ENCODE data around the gene SPHK1.

SPHK1 gene

DNA sequence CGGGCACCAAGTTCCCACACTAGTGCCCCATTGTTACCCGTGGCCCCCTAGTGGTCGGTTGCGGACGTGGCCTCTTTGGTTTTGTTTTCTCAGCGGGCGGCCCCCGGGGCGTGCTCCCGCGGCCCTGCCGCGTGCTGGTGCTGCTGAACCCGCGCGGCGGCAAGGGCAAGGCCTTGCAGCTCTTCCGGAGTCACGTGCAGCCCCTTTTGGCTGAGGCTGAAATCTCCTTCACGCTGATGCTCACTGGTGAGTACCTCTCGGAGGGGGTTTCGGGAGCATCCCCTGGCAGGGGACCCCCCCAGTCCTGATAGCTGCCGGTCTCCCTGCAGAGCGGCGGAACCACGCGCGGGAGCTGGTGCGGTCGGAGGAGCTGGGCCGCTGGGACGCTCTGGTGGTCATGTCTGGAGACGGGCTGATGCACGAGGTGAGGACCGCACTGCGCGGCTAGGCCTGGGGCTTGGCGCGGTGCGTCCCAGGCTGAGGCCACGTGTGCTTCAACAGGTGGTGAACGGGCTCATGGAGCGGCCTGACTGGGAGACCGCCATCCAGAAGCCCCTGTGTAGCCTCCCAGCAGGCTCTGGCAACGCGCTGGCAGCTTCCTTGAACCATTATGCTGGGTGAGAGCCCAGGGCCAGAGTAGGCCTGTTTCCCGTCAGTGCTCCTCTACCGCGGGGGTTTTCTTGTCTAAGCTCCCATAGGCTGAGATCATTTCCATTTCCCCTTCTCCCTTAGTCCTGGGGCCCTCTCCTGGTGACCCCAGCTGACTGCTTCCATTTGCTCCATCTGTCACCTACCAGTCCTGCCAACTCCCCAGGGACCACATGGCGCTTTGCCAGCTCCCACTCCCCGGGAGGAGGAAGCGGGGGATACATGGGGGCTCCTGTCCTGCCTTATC is 1.7 kb downstream of the SPHK1 start:
- DNase-seq, result peak; percentile 74

DNA sequence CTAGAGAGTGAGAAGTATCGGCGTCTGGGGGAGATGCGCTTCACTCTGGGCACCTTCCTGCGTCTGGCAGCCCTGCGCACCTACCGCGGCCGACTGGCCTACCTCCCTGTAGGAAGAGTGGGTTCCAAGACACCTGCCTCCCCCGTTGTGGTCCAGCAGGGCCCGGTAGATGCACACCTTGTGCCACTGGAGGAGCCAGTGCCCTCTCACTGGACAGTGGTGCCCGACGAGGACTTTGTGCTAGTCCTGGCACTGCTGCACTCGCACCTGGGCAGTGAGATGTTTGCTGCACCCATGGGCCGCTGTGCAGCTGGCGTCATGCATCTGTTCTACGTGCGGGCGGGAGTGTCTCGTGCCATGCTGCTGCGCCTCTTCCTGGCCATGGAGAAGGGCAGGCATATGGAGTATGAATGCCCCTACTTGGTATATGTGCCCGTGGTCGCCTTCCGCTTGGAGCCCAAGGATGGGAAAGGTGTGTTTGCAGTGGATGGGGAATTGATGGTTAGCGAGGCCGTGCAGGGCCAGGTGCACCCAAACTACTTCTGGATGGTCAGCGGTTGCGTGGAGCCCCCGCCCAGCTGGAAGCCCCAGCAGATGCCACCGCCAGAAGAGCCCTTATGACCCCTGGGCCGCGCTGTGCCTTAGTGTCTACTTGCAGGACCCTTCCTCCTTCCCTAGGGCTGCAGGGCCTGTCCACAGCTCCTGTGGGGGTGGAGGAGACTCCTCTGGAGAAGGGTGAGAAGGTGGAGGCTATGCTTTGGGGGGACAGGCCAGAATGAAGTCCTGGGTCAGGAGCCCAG is 2.8 kb downstream of the SPHK1 start:
- DNase-seq, result no peak

DNA sequence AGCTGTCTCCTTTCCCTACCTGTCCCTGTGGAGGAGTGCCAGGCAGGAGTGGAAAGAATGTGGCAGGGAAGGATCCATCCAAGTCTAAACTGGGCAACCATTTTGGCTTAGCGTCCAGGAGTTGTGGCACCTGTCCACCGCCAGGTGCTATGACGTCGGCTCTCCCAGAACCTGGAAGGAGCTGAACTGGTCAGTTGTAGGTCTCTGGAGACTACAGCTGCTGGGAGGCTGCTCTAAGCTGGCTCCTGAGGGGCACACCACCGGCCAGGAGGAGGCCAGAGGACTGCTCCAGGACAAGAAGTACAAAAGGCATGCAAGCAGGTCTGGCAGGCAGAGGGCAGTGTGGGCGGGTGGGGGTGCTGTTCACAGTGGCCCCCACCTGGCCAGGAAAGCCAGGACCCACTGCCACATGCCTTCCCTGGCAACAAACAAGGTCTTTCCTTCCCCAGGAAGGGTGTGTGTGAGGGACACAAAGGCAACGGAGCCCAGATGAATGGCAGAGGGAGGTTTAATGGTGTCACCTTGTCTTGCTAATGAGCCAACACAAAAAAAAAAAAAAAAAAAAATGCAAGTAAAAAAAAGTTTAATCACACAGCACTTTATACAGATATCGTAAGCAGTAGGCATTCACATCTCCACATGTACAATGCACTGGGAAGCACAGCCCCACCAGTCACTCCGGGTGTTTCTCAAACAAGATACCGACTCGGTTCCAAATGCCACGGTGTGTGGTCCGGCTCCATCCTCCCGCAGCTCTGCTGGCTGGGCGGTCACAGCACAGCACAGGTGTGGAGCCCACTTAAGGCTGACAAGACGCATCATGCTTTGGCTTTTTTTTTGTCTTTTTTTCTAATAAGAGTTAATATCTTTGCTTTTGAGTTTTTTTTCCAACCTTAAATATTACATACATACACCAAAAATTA is 4.8 kb downstream of the SPHK1 start:
- no peak for DNase-seq

DNA sequence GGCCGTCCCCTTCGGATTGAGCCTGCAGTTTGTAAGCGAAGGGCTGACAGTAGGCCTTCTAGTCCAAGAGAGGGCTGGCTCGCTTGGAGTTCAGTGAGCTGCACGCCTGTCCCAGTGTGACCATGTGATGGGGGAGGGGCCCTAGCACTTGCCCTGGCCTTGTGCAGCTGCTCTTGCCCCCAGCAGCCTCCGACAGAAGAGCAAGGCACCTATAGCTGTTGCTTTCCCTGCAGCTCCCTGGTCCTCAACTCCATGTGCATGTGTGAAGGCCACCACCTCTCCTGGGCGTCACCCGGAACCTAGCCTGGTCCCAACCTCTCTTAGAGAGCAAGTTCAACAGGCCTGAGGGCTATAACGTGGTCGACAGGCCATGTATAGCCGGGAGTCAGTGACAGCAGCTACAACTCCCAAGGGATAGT is 5.6 kb downstream of the SPHK1 start:
- DNase-seq, result no peak

DNA sequence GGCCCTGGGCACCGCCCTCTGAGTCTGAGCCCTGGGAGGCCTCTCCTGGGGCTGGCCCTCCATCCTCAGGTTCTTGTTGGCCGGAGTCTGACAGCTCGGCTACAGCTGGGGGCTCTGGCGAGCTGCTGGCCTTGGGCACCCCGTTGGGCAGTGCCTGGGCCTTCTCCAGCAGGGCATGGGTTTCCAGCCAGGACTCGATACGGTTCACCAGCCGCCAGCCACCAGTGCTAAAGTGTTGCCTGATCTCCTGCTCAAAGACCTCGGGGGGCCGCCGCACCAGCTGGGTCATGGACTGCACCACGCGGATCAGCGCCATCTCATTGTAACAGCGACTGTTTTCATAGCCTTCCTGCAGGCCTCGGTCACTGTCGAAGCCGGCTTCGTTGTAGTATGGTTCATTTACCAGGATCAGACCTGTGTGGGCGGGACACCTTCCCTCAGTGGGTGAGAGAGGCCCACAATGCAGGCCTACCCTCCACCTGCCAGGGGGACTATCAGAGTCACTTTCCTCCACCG is 6.8 kb downstream of the SPHK1 start:
- no peak for DNase-seq

DNA sequence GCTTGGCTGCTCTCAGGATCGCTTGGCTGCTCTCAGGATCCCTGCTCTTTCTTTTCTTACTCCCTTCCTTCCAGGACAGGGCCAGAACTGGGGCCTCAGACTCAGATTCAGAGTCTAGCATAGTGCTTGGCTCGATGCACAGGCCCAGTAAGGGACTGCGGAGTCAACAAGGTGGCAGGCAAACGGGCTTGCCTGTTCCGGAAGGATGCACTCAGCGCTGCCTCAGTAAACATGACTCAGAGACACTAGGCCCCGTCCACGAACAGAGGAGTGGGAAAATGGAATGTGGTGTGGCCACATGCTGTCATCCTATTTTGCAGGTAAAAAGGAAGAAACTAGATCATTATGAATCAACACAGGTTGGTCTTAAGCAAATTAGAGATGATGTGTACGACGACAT is 9.8 kb downstream of the SPHK1 start:
- peak; percentile 68 for DNase-seq

DNA sequence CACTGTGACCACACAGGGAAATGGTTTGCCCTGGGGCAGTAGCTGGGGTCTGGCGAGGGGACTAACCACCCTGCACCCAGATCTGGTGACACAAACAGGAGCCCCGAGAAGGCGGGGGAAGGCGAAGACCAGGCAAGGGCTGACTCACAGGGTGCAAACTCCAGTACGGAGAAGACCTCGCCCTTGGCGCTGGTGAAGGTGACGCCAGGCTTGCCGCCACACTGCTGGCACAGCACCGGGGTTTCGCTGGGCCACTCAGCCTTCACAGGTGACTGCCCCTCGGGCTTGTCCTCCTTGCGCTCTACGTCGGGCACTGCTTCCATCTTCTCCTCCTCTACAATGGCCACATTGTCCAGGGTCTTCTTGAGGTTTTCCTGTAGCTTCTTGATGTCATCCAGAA is 11.6 kb downstream of the SPHK1 start:
- DNase-seq, result no peak

DNA sequence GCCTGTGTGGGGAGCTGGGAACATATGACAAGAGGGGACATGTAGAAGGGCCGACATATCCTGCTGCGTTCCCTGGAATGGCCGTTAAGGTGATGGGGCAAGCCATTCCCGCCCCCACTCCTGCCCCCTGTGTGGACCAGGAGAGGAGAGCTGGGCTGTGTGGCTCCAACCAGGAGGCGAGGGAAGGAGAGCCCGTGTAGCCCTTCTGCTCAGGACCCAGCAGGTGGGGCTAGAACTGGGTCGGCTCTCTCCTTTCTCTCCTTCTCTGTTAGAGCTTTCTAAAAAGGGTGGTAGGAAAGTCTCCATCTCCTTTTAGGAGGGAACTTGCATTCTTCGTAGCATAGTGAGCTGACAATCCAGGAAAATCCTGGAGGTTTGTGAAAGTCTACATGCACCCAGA is 12.8 kb downstream of the SPHK1 start:
- no peak for DNase-seq

DNA sequence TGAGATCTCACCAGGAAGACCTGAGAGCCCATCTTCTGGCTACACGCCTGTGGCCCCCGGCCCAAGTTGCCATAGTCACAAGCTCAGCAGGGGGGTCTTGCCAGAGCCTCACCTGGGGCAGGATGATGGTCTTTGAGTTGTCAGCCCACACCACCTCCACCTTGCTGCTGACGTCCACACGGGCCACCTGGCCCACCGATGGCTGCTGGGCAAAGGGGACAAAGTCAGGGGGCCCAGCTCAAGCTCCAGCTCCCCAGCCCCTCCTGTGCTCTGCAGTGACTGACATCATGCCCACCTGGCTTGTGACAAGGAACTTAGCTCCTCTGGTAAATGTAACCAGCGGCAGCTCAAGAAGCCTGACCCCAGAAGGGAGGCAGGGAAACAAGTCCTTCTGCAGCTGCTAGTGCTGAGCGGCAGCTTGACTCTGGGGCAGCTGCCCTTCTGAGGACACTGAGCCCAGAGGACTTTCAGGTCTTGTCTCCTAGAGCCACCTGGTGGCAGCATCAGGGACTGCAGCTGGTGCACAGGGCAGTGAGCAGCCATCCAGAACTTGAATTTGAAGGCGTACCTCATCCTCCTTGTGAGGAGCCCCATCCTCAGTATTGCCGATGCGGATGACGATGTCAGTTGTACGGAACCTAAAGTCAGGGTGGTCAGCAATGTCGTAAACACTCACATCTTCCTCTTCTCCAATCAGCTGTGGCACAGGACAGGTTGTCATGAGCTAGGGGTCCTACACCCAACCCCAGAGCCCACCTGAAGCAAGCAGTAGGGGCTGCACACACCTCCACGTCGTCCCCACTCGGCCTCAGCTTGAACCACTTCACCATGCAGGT is 13.5 kb downstream of the SPHK1 start:
- peak; percentile 83 for DNase-seq

DNA sequence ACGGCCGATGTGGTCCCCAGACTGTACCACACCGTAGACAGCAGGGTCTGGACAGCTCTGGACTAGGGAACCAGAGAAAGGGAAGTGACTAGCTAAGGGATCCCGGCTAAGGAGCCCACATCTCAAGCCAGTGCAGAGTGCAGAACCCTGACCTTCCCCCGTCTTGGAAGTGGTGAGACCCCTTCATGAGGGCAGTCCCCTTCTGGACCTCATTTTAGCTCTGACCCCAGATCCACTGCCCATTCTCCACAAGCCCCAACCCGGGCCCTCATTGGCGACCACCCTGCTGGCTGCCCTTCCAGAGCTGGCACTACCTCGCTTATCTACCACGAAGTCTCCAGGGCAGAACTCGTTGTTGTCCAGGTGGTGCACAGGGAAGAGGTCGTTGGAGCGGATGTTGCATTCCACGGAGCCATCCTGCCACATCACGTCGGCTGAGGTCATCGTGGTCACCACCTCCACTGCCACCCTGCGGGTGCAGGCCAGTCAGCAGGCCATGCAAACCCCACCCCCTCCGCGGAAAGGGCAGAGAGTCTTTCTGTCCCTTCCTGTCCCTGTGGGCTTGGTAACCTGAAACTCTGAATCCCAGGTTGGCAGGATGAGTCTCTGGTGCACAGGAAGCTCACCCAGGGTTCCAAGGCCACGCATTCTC is 14.2 kb downstream of the SPHK1 start:
- no peak for DNase-seq

DNA sequence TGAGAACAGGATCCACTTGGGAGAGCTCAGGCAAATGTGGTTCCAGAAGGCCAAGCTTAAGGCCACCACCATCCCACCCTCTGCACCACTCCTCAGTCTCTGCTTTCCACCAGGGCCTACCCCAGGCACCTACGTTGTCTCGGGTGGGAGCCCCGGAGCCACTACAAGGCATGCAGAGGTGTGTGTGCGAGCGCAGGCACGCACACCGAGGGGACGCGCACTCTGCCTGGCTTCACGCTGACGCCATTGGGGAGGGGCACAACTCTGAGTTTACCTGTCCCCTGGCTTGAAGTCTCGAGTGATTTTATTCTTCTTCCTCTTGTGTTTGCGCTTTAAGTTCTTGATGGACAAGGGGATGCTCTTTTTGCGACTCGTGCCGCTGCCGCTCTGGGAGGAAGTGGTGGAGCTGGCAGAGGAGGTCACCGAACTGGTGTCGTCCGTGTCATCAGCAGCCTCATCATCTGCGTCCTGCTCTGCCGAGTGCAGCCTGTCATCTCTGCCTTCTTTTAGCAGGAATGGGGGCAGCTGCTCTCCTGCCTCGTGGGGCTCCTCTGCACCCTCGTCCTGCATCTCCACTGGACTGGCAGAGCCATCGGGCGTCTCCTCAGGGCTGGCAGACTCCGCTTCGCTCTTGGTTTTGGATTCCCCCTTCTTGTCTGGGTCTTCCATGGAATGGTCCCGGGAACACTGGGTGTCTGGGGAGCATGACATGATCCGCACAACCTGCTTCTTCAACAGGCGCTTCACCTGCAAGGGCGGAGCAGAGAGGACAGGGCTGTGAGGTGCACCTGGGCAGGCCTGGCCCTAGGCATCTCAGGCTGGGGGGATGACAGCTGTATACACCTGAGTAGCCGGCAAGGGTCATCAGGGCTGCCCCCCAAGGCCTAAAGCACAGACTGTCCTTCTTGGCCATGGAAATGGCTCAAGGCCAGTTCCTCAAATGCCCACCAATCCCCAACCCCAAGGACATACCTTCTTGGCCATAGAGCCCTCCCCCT is 15.1 kb downstream of the SPHK1 start:
- no peak for DNase-seq

DNA sequence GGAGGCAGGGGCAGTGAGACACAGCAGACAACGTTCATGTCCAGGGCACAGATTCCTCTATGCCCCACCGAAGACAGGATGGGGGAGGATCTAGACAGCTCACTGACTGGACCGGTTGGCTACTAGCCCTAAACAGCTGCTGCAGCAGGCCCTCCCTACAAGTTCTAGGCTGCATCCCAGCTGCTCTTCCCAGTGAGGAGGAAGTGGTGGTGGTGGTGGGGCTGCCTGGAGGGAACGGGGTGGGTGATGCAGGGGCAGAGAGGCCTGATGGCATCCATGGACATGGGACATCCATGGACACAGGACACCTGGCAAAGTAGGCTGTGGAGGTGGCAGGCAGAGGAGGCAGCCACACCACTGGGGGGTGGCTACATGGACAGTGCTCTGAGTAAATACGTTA is 18.3 kb downstream of the SPHK1 start:
- no peak for DNase-seq

DNA sequence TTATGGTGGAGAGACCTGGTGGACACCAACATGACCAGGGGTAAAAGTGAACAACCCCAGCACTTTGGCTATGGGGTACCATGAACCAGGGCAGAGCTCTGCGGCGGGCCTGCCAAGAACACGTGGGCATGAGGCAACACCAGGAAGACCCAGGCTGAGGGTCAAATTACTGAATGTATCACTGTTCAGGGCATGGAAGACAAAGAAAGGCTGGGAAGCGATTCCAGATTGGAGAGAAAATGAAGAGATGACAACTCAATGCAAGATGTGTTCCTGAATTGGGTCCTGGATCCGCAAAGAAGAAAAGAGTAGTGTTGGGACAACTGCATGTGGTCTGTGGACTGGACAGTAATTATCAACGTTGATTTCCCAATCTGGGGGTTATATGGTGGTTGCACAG is 19.8 kb downstream of the SPHK1 start:
- no peak for DNase-seq

DNA sequence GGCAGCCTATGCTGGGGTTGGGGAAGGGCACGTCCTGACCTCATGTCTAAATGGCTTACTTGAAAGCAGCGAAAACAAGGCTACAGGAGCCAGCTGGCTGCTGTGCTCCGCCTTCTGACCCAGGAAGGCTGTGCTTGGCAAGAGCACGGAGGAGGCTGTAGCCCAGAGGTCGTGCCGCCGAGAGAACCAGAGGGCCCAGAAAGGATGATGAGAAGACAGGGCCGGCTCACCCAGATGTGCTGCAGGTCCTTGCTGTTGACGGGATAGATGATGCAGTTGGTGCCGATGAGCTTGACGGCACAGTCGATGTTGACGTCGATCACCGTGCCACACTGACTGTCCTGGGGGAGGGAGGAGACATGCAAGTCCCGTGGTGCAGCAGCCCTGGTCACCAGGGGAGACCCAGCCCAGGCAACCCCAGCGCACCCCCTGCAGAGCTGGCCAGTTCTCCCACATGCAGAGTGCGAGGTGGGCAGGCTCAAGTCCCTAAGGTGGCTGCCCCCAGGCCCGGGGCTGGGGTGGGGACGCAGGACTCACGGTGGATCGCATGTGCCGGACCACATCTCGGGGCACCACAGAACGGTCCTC is 20.7 kb downstream of the SPHK1 start:
- no peak for DNase-seq

DNA sequence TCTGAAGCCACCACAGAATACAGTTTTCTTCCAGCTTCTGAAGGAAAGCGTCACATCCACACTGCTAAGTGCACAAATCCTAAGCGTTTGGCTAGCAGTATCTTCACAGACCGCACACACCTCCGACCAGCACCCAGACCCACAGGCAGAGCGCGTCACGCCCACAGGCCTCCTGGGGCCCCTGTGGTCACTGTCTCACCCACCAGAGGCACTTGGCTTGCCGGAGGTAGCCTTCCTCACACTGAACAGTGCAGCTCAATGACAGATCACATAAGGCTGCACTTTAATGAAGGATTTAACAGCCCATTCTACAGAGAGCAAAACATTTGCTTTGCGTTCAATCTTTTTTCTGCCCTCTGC is 21.2 kb downstream of the SPHK1 start:
- DNase-seq, result no peak

DNA sequence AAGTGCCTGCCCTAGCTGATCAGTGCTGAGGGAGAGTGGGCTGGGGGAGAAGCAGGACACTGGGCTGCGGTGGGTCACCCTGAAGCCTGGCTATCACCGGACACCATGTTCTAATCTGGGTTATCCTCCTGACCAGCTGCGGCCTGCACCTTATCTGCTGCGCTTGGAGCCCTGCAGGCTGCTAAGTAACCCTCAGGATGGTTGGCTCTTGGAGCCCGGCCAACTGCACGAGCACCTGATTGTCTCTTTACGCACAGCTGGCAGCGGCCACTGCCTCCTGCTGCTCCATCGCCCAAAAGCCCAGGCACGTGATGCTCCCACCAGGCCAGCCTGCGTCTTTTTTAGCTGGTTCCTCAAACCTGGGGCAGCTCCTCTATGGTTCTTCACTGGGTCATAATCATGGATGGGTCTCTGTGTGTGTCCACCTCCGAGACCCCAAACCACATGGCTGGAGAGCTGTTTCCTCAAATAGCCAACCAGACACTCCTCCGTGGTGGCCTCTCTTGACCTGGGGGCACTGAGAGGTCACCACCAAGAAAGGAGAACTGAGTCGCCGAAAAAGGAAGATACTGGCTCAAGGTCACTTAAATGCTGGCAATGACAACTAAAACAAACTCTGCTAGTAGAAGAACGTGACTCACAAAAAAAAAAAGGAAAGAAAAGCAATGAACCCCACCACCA is 21.7 kb downstream of the SPHK1 start:
- peak; percentile 89 for DNase-seq

DNA sequence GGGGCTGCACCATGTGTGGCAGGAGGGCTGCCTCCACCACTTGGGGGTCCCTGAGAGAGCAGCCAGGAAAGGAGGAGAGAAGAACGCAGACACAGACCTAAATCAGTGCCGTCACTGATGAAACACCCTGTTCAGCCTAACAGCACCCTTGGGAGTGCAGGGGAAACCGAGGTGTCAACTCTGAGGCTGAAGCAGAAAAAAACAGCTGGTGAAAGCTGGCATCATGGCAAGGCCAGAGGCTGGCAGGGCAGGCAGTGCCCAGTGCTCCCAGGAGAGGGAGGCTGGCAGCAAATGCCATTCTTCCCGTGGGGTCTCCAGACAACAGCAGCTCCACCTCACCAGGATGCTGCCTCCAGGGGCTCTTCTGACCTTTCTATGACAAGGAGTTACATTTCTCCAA is 23.1 kb downstream of the SPHK1 start:
- no peak for DNase-seq

DNA sequence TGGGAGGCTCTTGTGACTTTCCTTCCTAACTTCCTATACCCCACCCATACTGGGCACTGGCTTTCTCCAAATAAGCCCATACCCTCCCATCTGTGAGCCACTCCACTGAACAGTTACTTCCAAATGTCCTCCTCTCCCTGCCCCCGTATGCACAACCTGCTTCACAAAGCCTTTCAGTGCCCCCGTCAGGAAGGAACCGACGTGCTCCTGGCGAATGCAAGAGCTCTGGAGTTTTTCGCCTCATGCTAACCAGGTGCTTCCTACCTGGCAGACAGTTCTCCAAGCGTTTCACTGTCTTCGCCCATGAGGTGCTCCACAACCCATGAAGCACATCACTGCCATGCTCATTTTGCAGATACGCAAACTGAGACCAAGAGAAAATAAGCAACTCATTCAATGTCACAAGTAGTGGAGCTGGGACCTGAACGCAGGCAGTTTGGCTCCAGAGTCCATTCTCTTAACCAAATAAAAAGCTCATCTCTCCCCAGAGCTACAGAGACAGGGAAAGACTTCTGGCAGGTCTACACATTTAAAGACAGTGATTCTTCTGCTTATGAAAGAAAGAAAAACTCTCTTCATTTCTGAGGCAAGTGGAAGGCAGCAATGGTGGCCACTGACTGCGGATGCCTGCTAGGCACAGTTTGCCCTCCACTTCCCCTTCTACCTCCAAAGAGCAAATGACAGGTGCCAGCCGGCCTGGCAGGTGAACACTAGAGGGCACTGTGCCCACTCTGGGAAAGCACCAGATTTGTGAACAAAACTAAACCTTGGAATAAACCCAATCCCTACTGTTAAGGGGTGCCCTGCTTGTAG is 23.8 kb downstream of the SPHK1 start:
- DNase-seq, result peak; percentile 60
